Esophagus muscularis mucosa (tissue), 4 donors: ENCODE measurements around the gene MISP. TPM values are rescaled to one million over a fixed set of nuclear protein-coding genes. Genes with fewer than 3 reads are reported as not detected.

Experiments
- DNase-seq: peaks from one replicate; pipeline ENCODE4 v3.0.0-alpha.2; 2017; ENCODE audit errors: extremely low spot score
- H3K27ac ChIP-seq, 4 donors: fragments of 200-600 bp; sonication (generic); replicated peaks in 1 of 4; 1 replicate in 3 of 4; 2 replicates in 1 of 4; pipeline ENCODE4 v1.5.1; 2016 to 2019; ENCODE audit warnings: mild to moderate bottlenecking in 1 of 4
- H3K27me3 ChIP-seq, 4 donors: fragments of 200-600 bp; sonication (generic); one replicate each; pipeline versions ENCODE4 v1.5.1 to v1.6.0; 2016 to 2019
- H3K36me3 ChIP-seq, 4 donors: fragments of 200-600 bp; sonication (generic); one replicate each; pipeline ENCODE4 v1.5.1; 2016 to 2019
- H3K4me1 ChIP-seq, 4 donors: fragments of 200-600 bp; sonication (generic); one replicate each; pipeline ENCODE4 v1.5.1; 2016 to 2019
- H3K4me3 ChIP-seq, 4 donors: fragments of 200-600 bp; sonication (generic); 1 replicate in 2 of 4; 2 replicates in 2 of 4; pipeline ENCODE4 v1.5.1; 2016 to 2019; ENCODE audit warnings: mild to moderate bottlenecking in 4 of 4, moderate library complexity in 1 of 4
- H3K9me3 ChIP-seq, 4 donors: fragments of 200-600 bp; sonication (generic); 1 replicate in 3 of 4; 2 replicates in 1 of 4; pipeline ENCODE4 v1.5.1; 2016 to 2019
- CTCF ChIP-seq, 3 experiments: fragments of 200-600 bp in 2 of 3; fragments of 450-650 bp in 1 of 3; sonication (generic) in 2 of 3; IDR thresholded peaks; one replicate each; pipeline ENCODE4 v1.5.1; 2017 to 2019; ENCODE audit warnings: antibody characterized with exemption in 3 of 3, mild to moderate bottlenecking in 2 of 3, moderate library complexity in 1 of 3
- EP300 ChIP-seq: sonication (generic); formaldehyde crosslinking; IDR thresholded peaks from one replicate; pipeline ENCODE4 v1.6.1; 2017; ENCODE audit warnings: antibody characterized with exemption
- POLR2A ChIP-seq: fragments of 450-650 bp; IDR thresholded peaks from one replicate; pipeline ENCODE4 v1.6.1; 2017; ENCODE audit warnings: antibody characterized with exemption, moderate library complexity, mild to moderate bottlenecking, low read depth
- POLR2AphosphoS5 ChIP-seq, 2 donors: sonication (generic); formaldehyde crosslinking; IDR thresholded peaks; one replicate each; pipeline ENCODE4 v1.6.1; 2017; ENCODE audit warnings: antibody characterized with exemption in 2 of 2
- WGBS: methylation state at CpG from one replicate; pipeline ENCODE4 v1.1.5; 2018; 5-methylcytosine and 5-hydroxymethylcytosine counted together
- intact Hi-C: fragments of 100-400 bp; cut with DNase I; formaldehyde crosslinking; loops from one replicate; pipeline ENCODE4 v1.15.1; 2023
- total RNA-seq, 4 donors: library from RNA; depleted of rRNA; stranded (reverse); fragments of >200 nt; gene quantifications; one replicate each; pipeline versions ENCODE4 v1.1.0 to v1.2.1, GENCODE V29; 2016

MISP gene
- total RNA-seq, 4 donors from 2014 or later = 2.0 TPM; not detected in 3

GRCh38 chr19:729965-730668 is 20.8 kb upstream of the MISP start:
- no peak for DNase-seq
- intact Hi-C loops = no loop called here
- Histone ChIP-seq H3K27ac (no peak overlapping the region), H3K9me3 (no peaks in the 10 kb centered on the region), H3K4me3 (no peak overlapping the region), H3K4me1 (peaks cover 10 to 26% (median 22%) of the 10 kb centered on the region in 4 donors), H3K27me3 (no peaks in the 10 kb centered on the region), H3K36me3 (peaks cover 0 to 55% (median 41%) of the 10 kb centered on the region in 4 donors)
- TF ChIP-seq POLR2AphosphoS5 (IDR thresholded peaks at IDR 0.05) = no peak
- no peak for TF ChIP-seq EP300
- TF ChIP-seq POLR2A = no peak
- TF ChIP-seq CTCF (IDR thresholded peaks at IDR 0.05) = no peak
- WGBS = 81% methylated on average over 13 of the region's 14 CpGs

GRCh38 chr19:731000-731399 is 19.9 kb upstream of the MISP start:
- WGBS = 89% methylated on average over 14 of the region's 16 CpGs
- intact Hi-C loops = no loop called here
- Histone ChIP-seq H3K9me3 (no peaks in the 10 kb centered on the region), H3K27ac (no peak overlapping the region), H3K4me3 (no peak overlapping the region), H3K36me3 (peaks cover 0 to 56% (median 43%) of the 10 kb centered on the region in 4 donors), H3K4me1 (peaks cover 10 to 26% (median 22%) of the 10 kb centered on the region in 4 donors), H3K27me3 (no peaks in the 10 kb centered on the region)
- no peak for DNase-seq
- TF ChIP-seq POLR2A (no peak), EP300 (no peak), CTCF (IDR thresholded peaks at IDR 0.05) (no peak), POLR2AphosphoS5 (IDR thresholded peaks at IDR 0.05) (no peak)

- no peak for DNase-seq
- Histone ChIP-seq H3K36me3 (peaks cover 0 to 56% (median 44%) of the 10 kb centered on the region in 4 donors), H3K27me3 (no peaks in the 10 kb centered on the region), H3K4me3 (no peak overlapping the region), H3K27ac (no peak overlapping the region), H3K4me1 (peaks cover 9 to 22% (median 17%) of the 10 kb centered on the region in 4 donors), H3K9me3 (no peaks in the 10 kb centered on the region)
- WGBS = 73% methylated on average over 23 of the region's 24 CpGs
- TF ChIP-seq CTCF (IDR thresholded peaks at IDR 0.05) (no peak), EP300 (no peak), POLR2AphosphoS5 (IDR thresholded peaks at IDR 0.05) (no peak), POLR2A (no peak)
- intact Hi-C loops = loop anchor here (2.0 kb wide), 1 partner anchor 24 kb away; the partner anchor contains the start of gene PALM
Measured at GRCh38 chr19:732148-733069, 18.5 kb upstream of the MISP start.

- H3K36me3 ChIP-seq = peaks cover 0 to 50% (median 37%) of the 10 kb centered on the region in 4 donors
- intact Hi-C loops = loop anchor here (1.0 kb wide), 1 partner anchor 69 kb away; no protein-coding TSS in a partner anchor
- no peaks in the 10 kb centered on the region for H3K27me3 ChIP-seq
- TF ChIP-seq EP300 = no peak
- no peak for TF ChIP-seq CTCF (IDR thresholded peaks at IDR 0.05)
- no peak for TF ChIP-seq POLR2A
- TF ChIP-seq POLR2AphosphoS5 (IDR thresholded peaks at IDR 0.05) = no peak
- 93% methylated on average over 13 of the region's 13 CpGs for WGBS
- peaks cover 0 to 17% (median 9%) of the 10 kb centered on the region in 4 donors for H3K4me1 ChIP-seq
- DNase-seq = no peak
- no peak overlapping the region for H3K27ac ChIP-seq
- no peak overlapping the region for H3K4me3 ChIP-seq
- no peaks in the 10 kb centered on the region for H3K9me3 ChIP-seq
Measured at GRCh38 chr19:734716-735115, 16.2 kb upstream of the MISP start.
